OCI-LY7 (cell line): Measurements from ENCODE around the gene OXA1L. TPM values are rescaled to one million over a fixed set of nuclear protein-coding genes. Genes with fewer than 3 reads are reported as not detected.
"Not testable (repeated sequence)": the region's sequence is repeated elsewhere in the genome, so short reads cannot be mapped to it uniquely, and the experiment has no call there.

Source experiments
- BruUV-seq: library from RNA; stranded (reverse); fragments of 400-500 nt; replicated peaks from 2 replicates; lab custom pipeline; 2021; lab: Mats Ljungman, UMichigan
- CTCF ChIA-PET: fragments of 300-600 bp; sonication (Branson Sonifier 250); formaldehyde crosslinking; loops from one replicate; lab custom pipeline; 2022; ENCODE audit warnings: antibody characterized with exemption; ENCODE audit not compliant: unreplicated experiment; lab: Charles Lee
- POLR2A ChIA-PET: fragments of 300-600 bp; sonication (Branson Sonifier 250); formaldehyde crosslinking; loops from one replicate; lab custom pipeline; 2022; ENCODE audit warnings: antibody characterized with exemption; lab: Charles Lee
- DNase-seq: peaks from one replicate; pipeline ENCODE4 v3.0.0-alpha.2; 2015; ENCODE audit warnings: low spot score
- H2AFZ ChIP-seq: fragments of 200-600 bp; sonication (generic), shearing (Covaris generic); 2 replicates; pipeline ENCODE4 v1.6.1; 2014; ENCODE audit warnings: mild to moderate bottlenecking, antibody characterized with exemption, low read length, moderate library complexity
- H3K27ac ChIP-seq: fragments of 200-600 bp; sonication (generic); 2 replicates; pipeline ENCODE4 v1.5.1; 2014; ENCODE audit warnings: mixed run types, low read depth, mild to moderate bottlenecking, moderate library complexity, low read length, inconsistent platforms; ENCODE audit not compliant: poor library complexity, severe bottlenecking
- H3K36me3 ChIP-seq: fragments of 200-600 bp; sonication (generic); 2 replicates; pipeline ENCODE4 v1.6.1; 2014; ENCODE audit warnings: mild to moderate bottlenecking, antibody characterized with exemption, low read length, moderate library complexity, mixed read lengths; ENCODE audit not compliant: insufficient read depth
- H3K4me1 ChIP-seq: fragments of 200-600 bp; sonication (generic); 2 replicates; pipeline ENCODE4 v1.5.1; 2014; ENCODE audit warnings: mild to moderate bottlenecking, low read length; ENCODE audit not compliant: insufficient read depth, poor library complexity, severe bottlenecking
- H3K4me2 ChIP-seq: fragments of 200-600 bp; sonication (generic); 2 replicates; pipeline ENCODE4 v1.6.1; 2014; ENCODE audit warnings: mild to moderate bottlenecking, low read length
- H3K4me3 ChIP-seq: fragments of 200-600 bp; sonication (generic); 2 replicates; pipeline ENCODE4 v1.5.1; 2014; ENCODE audit warnings: mild to moderate bottlenecking, low read depth, low read length; ENCODE audit not compliant: poor library complexity, severe bottlenecking
- H3K79me2 ChIP-seq: fragments of 200-600 bp; sonication (generic); 2 replicates; pipeline ENCODE4 v1.6.1; 2016; ENCODE audit warnings: low read depth, mild to moderate bottlenecking, low read length, moderate library complexity, mixed read lengths; ENCODE audit not compliant: insufficient read depth
- H3K9me2 ChIP-seq: fragments of 200-600 bp; sonication (generic); 2 replicates; pipeline ENCODE4 v1.6.1; 2016; ENCODE audit warnings: mild to moderate bottlenecking, low read length, mixed read lengths; ENCODE audit not compliant: insufficient read depth
- H3K9me3 ChIP-seq: fragments of 200-600 bp; sonication (generic); 2 replicates; pipeline ENCODE4 v1.6.1; 2014; ENCODE audit warnings: mild to moderate bottlenecking, mixed run types, low read length, mixed read lengths
- H4K20me1 ChIP-seq: fragments of 200-600 bp; sonication (generic); 2 replicates; pipeline ENCODE4 v1.6.1; 2014; ENCODE audit warnings: mild to moderate bottlenecking, antibody characterized with exemption, low read length, moderate library complexity, mixed read lengths; ENCODE audit not compliant: insufficient read depth
- CTCF ChIP-seq: fragments of 200-600 bp; sonication (generic); conservative IDR thresholded peaks from 2 replicates; pipeline ENCODE4 v1.5.1; 2014; ENCODE audit warnings: mild to moderate bottlenecking, antibody characterized with exemption, low read length, moderate library complexity, mixed read lengths
- EZH2phosphoT487 ChIP-seq: fragments of 200-600 bp; sonication (generic); IDR thresholded peaks from 2 replicates; pipeline ENCODE4 v1.6.1; 2018; ENCODE audit warnings: low read depth, borderline replicate concordance, mild to moderate bottlenecking, mixed run types, antibody characterized with exemption, low read length, moderate library complexity, mixed read lengths
- intact Hi-C: fragments of 100-400 bp; cut with micrococcal nuclease; formaldehyde crosslinking; loops from one replicate; pipeline ENCODE4 v1.10.0; 2022; ENCODE audit not compliant: unreplicated experiment
- total RNA-seq, 2 experiments: library from RNA; depleted of rRNA in 1 of 2; stranded (reverse); fragments of >200 nt in 1 of 2; shearing (Covaris generic) in 1 of 2; gene quantifications; 2 replicates each; pipeline ENCODE4 v1.2.3, GENCODE V29; 2014 to 2022

The OXA1L gene
- total RNA-seq, 2 experiments from 2014 or later = 141 to 153 TPM

DNA sequence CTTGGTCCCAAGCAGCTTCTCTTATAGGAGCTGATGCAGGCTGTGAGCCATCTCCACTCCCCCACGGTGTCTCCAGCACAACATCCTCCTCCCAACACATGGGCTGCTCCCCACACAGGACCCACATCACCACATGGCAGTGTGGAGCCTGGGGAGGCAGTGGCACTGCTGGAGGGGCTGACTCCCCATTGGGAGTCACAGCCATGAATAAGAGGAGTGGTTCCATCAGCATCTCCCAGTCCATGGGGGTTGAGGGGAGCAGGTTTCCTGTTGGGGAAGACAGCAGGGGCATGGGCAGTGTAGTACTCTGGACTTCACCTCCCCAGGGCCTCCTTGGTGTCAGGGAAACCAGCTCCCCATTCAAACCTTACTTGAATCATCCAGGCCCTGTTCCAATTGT is 40.5 kb upstream of the OXA1L start:
- Histone ChIP-seq H4K20me1 (no peaks in the 10 kb centered on the region), H3K9me2 (no peaks in the 10 kb centered on the region), H3K79me2 (no peaks in the 10 kb centered on the region), H3K27ac (no peak overlapping the region), H2AFZ (no peak overlapping the region), H3K4me2 (no peak overlapping the region), H3K4me3 (no peak overlapping the region), H3K36me3 (no peaks in the 10 kb centered on the region), H3K4me1 (no peaks in the 10 kb centered on the region), H3K9me3 (peaks cover 5% of the 10 kb centered on the region; the same call in 1 of the 2 replicates)
- intact Hi-C loops = no loop called here
- TF ChIP-seq CTCF (no peak), EZH2phosphoT487 (no peak)
- CTCF ChIA-PET = interaction anchor here (0.6 kb wide), 1 partner anchor 387 kb away, joined by 3 read pairs; no protein-coding TSS in a partner anchor
- no TSS peak for BruUV-seq
- POLR2A ChIA-PET = no interaction called here
- DNase-seq = no peak

- H3K4me3 ChIP-seq, H3K4me2 ChIP-seq, intact Hi-C loops, H3K79me2 ChIP-seq, H4K20me1 ChIP-seq, H3K9me3 ChIP-seq, H2AFZ ChIP-seq, H3K4me1 ChIP-seq, DNase-seq, H3K9me2 ChIP-seq, H3K27ac ChIP-seq, CTCF ChIA-PET, BruUV-seq, H3K36me3 ChIP-seq: not testable (repeated sequence)
- POLR2A ChIA-PET = interaction anchor here (0.9 to 1.2 kb wide), 2 partner anchors 18 to 73 kb away, joined by 3 to 6 read pairs; no protein-coding TSS in a partner anchor
Observed at GRCh38 chr14:22732062-22732461, 34.4 kb upstream of the OXA1L start.

DNA sequence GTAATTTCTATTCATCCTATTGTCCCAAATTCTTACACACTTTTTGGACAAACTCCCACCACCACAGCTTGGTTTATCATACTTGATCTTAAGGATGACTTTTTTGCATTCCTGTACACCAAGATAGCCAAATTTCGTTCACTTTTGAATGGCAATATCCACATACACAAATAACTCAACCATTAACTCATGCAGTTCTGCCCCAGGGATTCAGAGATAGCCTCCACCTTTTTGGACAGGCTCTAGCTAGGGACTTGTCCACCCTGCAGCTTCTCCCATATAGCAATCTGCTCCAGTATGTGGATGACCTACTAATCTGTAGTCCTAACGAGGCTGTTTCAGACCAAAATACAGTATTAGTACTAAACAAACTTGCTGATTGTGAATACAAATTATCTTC is 32.7 kb upstream of the OXA1L start:
- intact Hi-C loops = no loop called here
- ChIA-PET POLR2A (interaction anchor here (0.7 kb wide), 1 partner anchor 223 kb away, joined by 3 read pairs; the partner anchor contains the start of gene HAUS4), CTCF (no interaction called here)
- Histone ChIP-seq H3K27ac (no peak overlapping the region), H3K79me2 (no peaks in the 10 kb centered on the region), H3K4me3 (no peak overlapping the region), H3K4me1 (no peaks in the 10 kb centered on the region), H2AFZ (no peak overlapping the region), H3K9me2 (no peaks in the 10 kb centered on the region), H3K4me2 (no peak overlapping the region), H3K9me3 (peaks cover 4% of the 10 kb centered on the region; the same call in 1 of the 2 replicates), H4K20me1 (no peaks in the 10 kb centered on the region), H3K36me3 (no peaks in the 10 kb centered on the region)
- no peak for DNase-seq
- BruUV-seq = no TSS peak
- TF ChIP-seq CTCF (no peak), EZH2phosphoT487 (no peak)
